Fibroblast of upper back skin (primary cell): ENCODE data around the gene AKAP13.

ENCODE experiments used
- DNase-seq: peaks from one replicate; pipeline ENCODE4 v3.0.0-alpha.2; 2013

The AKAP13 gene

DNA sequence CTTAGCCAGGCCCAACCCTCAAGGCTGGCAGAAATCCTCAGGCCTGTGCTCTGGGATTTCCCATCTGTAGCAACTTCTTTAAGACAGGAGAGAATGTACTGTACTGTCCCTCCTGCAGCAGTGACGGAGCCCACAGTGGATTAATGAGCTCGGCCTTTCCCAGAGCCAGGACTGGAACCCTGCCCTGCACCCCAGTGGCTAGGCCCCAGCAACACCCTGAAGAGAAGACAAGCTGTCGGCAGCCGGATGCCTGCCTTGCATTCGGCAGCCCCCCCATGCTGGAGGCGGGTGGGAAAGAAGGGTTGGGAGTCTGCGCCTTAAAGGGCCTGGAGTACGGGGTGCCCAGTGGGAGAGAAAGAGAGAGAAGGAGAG is 382.3 kb downstream of the AKAP13 start:
- no peak for DNase-seq

DNA sequence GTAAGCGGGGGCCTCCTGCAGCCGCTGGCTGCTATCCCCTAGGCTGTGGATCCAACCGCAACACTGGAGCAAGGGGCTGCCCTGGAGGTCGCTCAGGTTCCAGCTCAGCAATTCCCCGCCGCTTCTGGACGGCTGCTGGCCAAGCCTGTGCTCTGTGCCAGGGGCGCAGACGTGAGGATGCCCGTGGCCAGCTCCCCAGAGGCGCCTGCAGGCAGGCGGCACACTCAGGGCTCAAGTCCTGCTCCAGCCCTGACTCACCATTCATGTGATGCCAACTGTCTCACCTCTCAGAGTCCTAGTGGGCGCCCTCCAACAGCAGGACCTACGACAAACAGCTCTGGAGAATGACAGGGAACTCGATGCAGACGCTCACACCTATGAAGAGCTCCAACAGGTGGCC is 382.8 kb downstream of the AKAP13 start:
- no peak for DNase-seq

DNA sequence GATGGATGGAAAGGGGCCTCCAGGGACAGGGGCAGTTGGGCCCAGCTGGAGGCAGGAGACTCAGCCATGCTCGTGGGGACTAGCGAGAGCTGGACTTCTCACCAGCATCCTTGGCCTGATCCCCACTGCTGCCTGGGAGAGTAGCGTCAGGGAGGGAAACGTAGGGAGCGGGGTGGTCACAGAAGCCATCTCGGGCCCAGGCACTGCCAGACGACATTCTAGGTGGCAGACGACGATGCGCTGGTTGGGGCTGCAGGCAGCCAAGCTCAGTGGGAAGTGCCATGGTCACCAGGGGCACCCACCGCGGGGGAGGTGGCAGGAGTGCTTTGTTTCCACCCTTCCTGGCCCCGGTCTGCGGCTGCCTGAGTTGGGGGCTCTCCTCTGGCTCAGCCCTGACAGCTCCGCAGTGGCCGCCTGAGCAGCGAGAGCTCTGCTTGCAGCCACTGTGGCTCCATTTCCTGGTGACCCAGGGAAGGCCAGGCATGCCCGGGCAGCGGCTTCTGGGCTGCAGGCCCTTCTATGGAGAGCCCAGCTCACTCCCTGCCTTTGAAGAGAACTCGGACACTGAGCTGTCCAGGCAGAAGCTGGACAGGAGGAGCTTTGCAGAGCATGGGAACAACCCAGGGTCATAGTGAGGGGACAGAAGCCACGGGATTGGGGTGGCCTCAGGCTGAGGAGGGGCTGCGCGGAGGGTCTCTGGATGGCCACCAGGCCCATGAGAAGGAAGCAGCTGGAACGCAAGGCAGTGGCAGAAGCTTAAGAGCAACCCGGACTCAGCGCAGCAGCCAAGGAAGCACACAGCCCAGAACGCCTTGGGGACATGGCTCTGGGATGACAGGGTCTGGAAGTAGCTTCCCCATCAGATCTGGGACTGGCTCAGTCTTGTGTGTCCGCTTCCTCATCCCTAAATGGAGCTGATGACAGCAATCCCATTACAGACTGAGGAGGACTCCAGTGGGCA is 383.6 kb downstream of the AKAP13 start:
- no peak for DNase-seq

DNA sequence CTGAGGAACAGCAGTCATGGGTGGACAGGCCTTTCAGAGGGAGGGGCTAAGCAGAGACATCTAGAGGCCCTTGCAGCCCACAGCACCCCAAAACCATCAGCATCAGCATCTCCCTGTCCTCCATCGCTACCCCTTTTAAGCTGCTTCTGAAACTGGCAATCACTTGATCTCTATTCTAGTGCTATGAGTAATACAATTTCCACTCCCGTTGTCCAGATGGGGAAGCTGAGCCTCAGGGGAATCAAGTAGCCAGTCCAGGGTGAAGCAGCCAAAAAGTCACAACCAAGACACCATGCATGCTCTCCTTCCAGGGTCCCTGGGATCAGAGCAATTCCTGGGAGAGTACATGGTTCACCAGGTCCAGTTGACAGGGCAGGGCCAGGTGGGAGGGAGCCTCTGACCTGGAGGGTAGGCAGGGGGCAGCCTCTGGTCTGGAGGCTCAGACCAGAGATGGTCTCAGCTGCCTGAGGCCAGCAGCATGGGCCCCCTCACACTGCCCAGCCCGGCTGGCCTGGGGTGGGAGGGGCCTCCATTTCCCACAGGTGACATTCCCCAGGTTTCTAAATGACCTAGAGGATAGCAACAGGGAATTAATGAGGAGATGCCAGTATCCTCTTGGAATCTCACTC is 384.4 kb downstream of the AKAP13 start:
- DNase-seq = peak; percentile 37

DNA sequence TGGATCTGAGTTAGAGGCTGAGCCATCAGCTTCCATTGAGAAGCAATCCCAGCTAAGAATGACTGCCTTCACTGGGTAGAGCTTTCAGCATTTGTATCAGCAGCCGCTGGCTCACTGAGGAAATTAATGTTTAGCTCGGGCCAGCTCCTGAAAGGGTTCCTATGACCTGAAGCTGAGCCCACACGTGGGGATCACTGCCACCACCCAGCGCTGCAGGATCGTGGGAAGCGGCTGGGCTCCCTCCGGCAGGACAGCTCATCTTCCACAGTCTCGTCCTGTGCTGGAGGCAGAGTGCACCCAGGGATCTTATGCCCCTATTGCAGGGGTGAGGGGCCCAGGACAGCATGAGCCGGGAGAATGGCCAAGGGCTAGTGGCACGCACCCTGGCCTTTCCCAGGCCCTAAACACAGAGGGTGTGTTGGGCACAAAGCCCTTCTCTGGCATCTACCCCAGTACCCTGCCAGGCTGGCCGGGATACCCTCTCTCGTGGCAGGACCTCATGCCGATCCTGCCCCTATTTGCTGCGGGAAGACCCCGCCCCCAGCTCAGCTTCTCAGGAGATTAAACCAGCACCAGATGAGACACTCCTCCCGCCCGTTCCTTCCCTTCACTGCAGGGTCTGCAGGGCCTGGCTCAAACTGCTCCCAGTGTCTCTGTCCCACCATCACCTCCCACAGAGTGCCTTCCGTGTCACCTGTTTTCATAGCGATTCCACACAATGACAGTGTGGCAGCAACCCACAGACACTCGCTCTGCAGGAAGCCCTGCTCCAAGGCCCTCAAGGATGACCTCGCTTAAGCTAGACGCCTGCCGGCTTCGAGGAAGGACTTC is 385.8 kb downstream of the AKAP13 start:
- DNase-seq = no peak

DNA sequence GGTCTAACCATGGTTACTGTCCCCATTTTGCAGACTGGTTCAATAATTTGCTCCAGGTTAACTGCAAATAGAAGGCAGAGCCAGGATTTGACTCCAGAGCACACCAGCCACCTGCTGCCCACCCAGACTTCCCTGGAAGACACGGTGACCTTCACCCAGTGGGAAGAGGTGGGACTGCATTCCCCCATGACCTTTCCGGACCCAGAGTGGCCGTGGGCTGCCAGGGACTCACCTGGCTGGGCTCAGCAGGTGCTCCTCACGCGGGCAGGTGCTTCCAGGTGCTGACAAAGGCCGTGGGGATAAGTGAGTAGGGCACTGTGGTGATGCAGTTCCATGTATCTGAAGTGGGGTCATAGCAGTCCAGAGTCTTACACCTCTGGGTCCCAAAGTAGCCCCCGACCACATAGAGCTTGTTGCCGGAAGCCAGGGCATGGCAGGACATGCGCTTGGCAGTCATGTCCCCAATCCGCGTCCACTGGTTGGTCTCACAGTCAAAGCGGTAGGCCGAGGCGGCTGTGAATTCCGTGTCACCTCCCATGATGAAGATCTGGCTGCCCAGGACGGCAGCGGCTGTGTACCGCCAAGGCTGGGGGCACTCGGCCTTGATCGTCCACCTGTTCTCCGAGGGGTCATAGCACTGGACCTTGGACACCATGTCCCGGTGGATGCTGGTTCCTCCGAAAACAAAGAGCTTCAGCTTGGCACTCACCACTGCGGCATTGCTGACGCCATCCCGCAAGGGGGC is 387.6 kb downstream of the AKAP13 start:
- no peak for DNase-seq

DNA sequence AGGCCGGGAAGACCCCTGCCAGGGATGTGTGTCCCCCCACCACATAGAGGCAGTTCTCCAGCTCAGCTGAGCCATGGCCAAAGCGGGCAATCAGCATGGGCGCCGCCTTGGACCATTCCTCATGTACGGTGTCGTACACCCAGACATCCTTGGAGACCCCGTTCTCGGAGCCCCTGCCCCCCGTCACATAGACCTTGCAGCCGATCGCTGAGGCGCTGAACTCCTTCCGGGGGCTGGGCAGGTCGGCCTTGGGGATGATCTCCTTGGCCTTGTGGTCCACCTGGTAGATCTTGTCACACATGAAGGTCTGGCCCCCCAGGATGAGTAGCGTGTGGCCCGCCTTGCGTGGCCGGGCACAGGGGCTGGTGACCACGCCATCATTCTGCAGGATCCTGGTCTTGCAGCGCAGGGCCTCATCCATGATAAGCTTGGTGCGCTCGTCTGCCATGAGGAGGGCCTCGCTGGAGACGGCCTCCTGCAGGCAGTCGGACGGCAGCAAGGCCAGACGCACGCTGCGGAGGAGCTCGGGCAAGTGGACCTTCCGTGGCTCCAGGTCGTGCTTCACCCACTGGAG is 388.3 kb downstream of the AKAP13 start:
- DNase-seq = no peak

DNA sequence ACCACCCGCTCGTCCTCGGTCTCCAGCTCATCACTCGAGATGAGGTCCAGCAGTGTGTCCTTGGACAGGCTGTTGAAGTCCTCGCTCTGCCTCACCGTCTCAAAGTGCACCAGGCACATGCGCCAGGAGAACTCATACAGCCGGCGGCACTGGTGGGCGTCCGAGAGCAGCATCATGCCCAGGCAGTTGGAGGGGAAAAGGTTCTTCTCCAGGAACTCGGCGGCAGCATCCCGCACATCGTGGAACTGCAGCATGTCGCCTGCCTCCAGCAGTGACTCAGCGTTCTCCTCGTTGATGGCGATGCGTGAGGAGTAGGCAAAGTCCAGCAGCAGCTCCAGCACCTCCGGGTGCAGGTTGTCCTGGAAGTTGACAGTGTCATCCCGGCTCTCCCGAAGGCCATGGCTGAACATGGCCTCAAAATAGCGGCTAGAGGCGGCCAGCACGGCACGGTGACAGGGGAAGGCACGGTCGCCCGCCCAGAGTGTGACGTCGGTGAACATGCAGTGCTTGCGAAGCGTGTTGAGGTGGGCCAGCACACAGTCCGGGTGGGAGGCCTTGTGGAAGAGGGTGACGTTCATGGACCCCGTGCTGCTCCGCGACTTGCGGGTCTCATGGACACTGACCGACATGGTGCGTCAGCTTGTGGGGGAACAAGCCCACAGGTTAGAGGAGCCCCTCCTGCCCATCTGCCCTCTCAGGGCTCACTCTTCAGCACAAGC is 388.9 kb downstream of the AKAP13 start:
- no peak for DNase-seq

DNA sequence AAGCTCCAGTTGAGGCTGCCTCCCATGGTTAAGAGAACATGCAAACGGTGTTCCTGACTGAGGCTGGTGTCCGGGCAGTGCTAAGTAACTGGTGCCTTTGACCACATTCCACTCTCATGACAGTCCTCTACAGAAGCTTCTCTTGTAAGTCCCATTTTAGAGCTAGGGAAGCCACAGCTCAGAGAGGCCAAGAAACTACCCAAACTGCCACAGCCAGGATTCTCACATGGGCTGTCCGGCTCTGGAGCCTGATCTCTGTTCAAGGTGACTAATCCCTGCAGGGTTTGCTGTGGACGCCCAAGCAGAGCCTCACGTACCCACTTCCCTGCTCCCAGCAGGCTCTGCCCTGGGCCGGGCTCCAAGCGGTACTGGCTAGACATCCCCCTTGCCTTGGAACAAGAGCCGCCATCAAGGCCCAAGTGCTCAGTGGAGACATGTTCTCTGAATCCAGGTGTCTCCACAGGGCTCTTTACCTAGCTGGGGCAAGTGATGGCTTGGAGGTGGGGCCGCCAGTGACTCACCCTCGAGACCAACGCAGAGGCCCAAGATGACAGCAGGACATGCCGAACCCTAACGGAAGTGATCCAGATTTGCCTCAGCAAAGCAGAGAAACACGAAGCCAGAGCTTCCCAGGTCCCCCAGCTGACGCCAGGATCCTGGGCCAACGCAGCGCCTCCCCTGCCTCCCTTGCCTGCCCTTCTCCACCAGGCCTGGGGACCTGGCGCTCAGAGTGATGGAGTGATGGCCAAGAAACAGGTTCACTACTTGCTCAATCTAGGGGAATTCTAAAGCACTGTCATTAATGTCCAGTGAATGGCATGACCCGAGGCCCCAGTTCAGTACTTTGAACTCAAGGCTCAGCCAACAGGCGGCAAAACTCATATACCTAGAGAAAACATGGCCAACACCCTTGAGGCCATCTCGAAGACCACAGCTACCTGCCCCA is 390.0 kb downstream of the AKAP13 start:
- no peak for DNase-seq

DNA sequence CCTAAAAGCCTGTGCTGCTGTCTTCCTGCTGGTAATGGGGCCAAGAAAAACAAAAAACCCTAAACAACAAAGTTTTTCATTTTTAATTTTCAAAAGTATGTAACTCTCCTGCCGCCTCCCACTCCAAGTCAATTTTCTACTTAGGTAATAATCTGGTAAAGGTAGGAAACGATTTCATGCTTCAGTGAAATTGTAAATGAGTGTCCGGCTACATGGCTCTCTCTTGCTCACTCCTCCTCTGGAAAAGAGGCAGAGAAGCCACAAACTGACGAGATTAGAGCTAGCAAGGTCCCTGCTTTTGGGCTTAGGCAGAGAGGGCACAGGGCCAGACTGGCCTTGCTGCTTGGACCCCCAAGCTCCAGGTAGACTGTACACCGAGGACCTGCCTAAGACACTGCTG is 390.9 kb downstream of the AKAP13 start:
- DNase-seq = no peak

DNA sequence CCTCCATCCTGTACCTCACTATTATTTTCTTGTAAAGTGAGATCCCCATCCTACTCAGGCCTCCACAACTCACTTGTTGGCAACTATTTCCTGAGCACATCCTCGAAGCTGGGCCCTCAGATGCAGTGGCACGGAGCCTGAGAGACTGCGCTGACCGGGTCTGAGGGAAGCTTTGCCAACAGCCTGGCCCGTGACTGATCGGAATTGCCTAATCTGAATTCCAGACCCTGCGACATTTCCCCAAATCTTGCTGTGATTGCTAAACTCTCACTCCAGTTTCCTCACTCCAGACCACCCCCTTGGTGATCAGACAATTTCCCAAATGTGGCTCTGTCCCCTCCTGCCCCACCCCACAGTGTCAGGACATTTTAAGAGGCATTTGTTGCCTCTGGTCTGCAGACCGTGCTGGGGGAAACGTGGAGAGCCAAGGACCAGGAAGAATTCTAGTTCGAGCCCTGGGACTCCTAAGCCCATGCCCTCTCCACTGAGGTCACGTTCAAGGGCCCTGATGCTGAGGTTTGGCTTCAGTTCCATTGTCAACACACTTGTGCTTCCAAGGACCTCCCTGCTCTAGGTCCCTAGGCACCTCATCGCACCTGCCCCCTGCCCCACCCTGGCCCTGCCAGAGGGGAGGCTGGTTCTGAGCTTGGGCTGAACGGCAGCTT is 391.5 kb downstream of the AKAP13 start:
- DNase-seq = no peak

DNA sequence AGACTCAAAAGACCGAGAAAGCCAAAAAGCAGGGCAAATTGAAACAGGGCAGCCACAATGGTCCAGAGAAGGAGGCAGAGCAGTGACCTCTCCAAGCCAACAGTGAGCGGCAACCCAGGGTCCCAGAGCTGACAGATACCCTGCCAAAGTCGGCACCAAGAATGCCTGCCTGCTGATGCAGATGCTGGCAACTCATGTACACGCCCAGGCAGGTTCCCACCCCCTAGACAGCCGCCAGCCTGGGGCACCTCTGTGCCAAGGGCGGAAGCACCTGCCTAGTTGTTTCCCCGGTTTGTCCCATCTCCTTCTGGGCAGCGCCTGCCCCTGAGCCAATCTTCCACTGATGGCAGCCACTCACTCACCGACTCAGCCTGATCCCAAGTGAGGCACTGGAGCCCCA is 392.3 kb downstream of the AKAP13 start:
- DNase-seq = no peak

DNA sequence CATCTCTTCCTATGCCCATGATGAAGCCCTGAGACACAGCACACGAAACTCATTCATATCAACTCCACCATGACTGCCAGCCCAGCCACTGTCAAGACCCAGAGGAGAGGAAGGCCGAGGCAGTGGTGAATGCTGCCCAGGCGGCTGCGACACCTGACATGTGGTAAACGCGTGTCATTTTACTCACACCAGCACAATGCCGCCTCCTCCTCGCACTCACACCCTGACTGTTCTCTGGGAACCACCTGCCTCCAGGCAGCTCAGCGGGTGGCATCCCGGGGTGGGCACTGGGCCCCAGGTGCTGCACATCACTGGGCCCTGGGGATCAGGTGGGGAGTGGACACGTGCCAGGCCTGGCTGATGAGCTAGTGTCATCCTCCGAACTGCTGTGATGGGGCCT is 392.8 kb downstream of the AKAP13 start:
- DNase-seq = no peak

DNA sequence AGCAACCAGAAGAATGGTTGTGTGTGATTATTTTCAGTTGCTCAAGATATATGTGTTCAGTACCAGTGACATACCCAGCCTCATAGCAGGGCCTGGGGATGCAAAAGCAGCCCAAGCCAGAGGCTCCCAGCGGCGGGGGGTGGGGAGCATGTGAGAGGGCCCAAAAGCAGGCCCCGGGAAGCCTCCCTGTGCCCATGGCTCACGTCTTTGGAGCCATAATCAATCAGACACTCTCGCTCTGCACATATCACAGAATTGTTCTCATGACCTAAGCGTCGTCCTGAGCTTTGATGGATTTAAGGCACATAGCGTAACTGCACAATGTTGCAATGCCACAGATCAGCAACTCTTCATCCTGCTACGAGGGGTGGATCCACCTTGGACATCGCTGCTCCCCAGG is 393.6 kb downstream of the AKAP13 start:
- no peak for DNase-seq

DNA sequence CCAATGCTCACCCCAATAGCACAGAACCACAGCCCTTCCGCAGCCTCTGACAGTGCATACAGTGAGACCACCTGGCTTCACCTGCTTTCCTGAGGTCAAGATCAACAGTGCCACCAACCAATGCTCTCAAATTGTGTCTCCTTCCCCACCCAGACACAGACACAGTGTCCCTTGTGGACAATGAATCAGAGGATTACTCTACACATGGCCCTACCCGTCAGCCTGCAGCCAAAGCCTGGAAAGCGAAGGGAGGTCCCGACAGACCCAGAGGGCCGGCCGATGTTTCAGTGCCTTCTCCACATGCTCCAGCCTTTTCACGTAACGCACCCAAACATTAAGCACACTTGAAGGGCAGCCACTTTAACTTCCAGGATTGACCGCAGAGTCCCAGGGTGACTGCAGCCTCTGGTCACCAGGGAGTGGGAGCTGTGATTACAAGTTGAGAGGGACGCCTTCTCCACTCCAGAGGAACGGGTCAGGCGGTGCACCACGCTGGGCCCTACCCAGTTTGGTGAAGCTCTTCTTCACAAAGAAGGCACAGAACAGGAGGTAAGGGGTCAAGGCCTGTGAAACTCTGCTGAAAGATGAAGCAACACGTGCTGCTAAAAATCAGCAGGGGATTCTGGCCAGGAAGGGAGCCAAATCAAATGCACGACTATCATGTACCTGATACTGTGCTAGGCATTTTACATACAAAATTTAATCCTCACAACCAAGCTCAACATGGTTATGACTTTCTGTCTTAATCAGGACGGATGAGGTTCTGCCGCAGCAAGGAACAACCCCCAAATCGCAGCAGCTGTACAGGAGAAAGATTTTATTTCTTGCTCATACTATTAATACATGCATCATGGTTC is 397.1 kb downstream of the AKAP13 start:
- no peak for DNase-seq

DNA sequence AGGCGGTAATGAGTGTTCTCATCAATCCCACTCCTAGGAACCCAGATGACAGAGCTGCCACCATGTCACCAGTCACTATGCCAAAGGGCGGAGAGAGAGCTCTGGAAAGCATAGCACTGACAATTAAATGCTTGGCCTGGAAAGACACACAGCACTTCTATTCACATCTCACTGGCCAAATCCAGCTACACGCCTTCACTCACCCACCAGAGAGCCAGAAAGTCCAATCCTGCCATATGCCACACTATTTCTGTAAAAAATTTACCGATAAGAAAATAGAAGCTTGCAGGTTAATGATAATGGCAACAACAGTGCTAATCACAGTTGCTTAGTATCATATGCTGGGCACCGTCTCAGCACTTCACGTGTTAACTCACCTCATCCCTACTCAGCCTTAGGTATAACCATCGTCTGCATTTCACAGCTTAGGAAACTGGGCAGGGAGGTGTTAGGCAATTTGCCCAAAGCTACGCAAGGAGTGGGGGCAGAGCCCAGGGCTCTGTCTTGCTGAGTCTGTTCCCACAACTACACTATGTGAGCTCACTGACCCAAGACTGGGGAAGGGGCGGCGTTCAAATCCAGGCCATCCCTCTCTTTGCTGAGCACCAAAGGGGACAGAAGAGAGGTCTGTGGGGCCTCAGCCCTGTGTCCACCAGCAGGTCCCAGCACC is 397.8 kb downstream of the AKAP13 start:
- no peak for DNase-seq

DNA sequence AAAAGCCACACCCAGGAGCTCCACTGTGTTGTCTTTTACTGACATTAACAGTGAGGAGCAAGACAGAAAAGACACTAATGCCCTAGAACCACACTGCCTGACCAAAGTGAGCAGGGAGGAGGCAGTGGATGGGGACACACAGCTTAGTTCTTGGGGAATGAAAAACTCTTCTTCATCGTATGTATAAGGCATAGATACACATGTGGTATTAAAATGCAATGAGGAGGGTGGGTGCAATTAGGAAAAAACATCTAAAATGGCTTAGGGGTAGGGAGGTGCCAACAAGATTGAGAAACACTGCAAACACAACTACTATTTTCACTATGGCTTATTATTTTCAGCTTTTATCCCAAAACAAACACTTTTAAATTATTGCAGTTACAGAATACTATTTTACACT is 398.8 kb downstream of the AKAP13 start:
- no peak for DNase-seq

DNA sequence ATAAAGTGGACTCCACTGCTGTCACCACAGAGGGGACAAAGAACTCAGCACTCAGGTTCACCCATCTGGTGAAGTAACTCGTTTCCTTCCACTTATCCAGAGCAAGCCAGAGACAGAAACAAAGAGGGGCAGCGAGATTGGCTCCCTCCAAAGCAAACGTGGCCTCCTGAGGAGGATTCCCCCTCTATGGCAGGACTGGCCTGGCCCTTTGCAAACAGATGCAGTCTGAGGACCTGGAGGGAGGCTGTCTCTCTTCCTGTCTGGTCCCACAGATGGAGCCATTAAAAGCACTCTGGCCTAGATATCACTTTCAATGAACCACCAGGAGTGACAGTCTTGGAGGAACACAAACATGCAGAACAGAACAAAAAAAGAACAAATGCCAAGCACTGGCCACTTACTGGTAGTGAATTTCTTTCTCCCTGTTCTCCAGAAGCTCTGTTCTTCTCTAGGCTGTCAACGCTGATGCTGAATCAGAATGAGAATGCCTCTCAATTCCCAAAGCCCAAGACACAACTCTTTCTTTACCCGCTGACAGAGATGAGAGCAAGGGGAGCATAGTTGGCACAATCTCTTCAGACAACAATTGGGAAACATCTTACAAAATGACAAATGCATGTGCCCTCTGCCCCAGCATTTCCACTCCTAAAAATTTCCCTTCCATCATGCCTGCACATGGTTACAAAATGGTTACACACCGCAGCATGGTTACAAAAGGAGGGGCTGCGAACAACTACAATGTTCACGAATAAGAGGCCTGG is 400.0 kb downstream of the AKAP13 start:
- no peak for DNase-seq
